ENCODE results near the gene ARFGEF2.

Gene ARFGEF2

DNA sequence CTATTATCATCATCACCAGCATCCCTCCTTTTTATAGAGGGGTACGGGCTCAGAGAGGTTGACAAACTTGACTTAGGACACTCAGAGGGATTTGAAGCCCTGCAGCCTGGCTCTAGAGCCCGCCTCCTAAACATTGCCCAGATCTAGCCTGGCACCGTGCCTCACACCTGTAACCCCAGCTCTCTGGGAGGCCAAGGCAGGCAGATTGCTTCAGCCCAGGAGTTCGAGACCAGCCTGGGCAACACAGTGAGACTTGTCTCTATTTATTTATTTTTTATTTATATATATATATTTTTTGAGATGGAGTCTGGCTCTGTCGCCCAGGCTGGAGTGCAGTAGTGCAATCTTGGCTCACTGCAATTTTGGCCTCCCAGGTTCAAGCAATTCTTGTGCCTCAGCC is 118.3 kb downstream of the ARFGEF2 start:
- ChIA-PET POLR2A (no interaction called here), CTCF (no interaction called here)
- no peak for TF ChIP-seq CTCF (IDR thresholded peaks at IDR 0.05; ENCODE audit: insufficient read depth, low read length, missing control alignments)
- H3K4me3 ChIP-seq (ENCODE audit: low read depth, low read length): no peak overlapping the region
- DNase-seq (ENCODE audit: low read depth, low spot score): no peak

GRCh38 chr20:49043000-49043399 is 121.5 kb downstream of the ARFGEF2 start:
- no peak for TF ChIP-seq CTCF (IDR thresholded peaks at IDR 0.05; ENCODE audit: insufficient read depth, low read length, missing control alignments)
- DNase-seq (ENCODE audit: low read depth, low spot score): no peak
- POLR2A ChIA-PET: no interaction called here
- CTCF ChIA-PET: interaction anchor here (1.8 kb wide), 1 partner anchor 8 kb away, joined by 4 read pairs; no protein-coding TSS in a partner anchor
- no peak overlapping the region for H3K4me3 ChIP-seq (ENCODE audit: low read depth, low read length)

DNA sequence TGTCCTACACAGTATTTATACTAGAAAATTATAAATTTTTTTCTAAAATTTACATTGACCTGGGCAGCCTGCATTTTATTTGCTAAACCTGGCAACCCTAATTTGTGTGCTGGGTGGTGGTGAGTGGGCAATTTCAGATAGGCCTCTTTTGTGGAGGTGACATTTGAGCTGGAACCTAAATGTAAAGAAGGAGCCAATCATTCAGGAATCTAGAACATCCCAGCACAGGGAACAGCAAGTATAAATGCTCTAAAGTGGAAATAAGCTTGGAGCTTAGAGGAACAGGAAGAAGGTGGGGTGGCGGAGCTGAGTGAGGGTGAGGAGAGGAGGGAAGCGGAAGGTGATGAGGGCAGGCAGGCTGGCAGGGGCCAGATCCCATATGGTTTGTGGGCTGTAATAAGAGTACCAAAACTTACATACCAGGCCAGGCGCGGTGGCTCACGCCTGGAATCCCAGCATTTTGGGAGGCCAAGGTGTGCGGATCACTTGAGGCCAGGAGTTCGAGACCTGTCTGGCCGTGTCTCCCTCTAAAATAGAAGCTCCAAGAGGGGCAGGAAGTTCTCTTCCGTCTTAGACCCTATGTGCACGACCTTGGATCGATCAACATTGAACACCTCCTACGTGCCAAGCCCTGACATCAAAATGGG is 124.1 kb downstream of the ARFGEF2 start:
- TF ChIP-seq CTCF (IDR thresholded peaks at IDR 0.05; ENCODE audit: insufficient read depth, low read length, missing control alignments): no peak
- POLR2A ChIA-PET: interaction anchor here (1.1 kb wide), 1 partner anchor 56 kb away, joined by 3 read pairs; no protein-coding TSS in a partner anchor
- H3K4me3 ChIP-seq (ENCODE audit: low read depth, low read length): peak overlapping the region; percentile 100
- no peak for DNase-seq (ENCODE audit: low read depth, low spot score)
- CTCF ChIA-PET: interaction anchor here (0.8 to 2.7 kb wide), 3 partner anchors 9 to 171 kb away, joined by 3 to 10 read pairs (median 7); no protein-coding TSS in a partner anchor

- TF ChIP-seq CTCF (IDR thresholded peaks at IDR 0.05; ENCODE audit: insufficient read depth, low read length, missing control alignments): no peak
- H3K4me3 ChIP-seq (ENCODE audit: low read depth, low read length): peak within 1 kb of the TSS; percentile 100
- CTCF ChIA-PET: interaction anchor here (0.8 to 2.7 kb wide), 4 partner anchors 8 to 171 kb away, joined by 3 to 10 read pairs (median 5); no protein-coding TSS in a partner anchor
- peak; percentile 69 for DNase-seq (ENCODE audit: low read depth, low spot score)
- POLR2A ChIA-PET: interaction anchor here (0.6 to 1.1 kb wide), 2 partner anchors 32 to 56 kb away, joined by 3 to 4 read pairs; no protein-coding TSS in a partner anchor
Measured at GRCh38 chr20:49046087-49046900, 124.8 kb downstream of the ARFGEF2 start, which contains the start of gene CSE1L. CSE1L (plus strand) TSS chr20:49046312; CDS start chr20:49058464, 12,152 bp downstream.

GRCh38 chr20:49052334-49052733 is 130.8 kb downstream of the ARFGEF2 start:
- POLR2A ChIA-PET: no interaction called here

More at GRCh38 chr20:49052334-49052733, 130.8 kb downstream of the ARFGEF2 start:
- no peak for DNase-seq (ENCODE audit: low read depth, low spot score)
- no peak overlapping the region for H3K4me3 ChIP-seq (ENCODE audit: low read depth, low read length)
- CTCF ChIA-PET: no interaction called here
- no peak for TF ChIP-seq CTCF (IDR thresholded peaks at IDR 0.05; ENCODE audit: insufficient read depth, low read length, missing control alignments)
